ENCODE results near the gene LILRA6. TPM values are rescaled to one million over a fixed set of nuclear protein-coding genes. Genes with fewer than 3 reads are reported as not detected.
"Not testable (repeated sequence)": the region's sequence is repeated elsewhere in the genome, so short reads cannot be mapped to it uniquely, and the experiment has no call there.

Gene LILRA6
- total and polyA plus RNA-seq, 4 donors: 5.3 to 91.7 (median 16.4) TPM

DNA sequence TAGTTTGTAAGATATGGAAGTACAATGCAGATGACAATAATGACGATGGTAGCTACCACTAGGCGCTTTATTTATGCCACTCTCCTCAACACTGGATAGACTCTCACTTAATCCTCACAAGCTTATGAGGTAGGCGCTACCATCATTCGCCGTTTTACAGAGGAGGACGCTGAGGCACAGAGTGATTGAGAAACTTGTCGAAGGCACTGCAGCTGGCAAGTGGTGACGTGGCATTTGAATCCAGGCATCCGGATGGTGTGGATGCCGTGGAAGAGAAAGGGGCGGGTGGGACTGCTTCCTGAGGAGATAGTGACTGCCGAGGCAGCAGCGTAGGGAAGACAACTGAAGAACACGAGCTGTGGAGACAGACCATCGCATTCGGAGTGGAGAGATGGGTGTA is 43.2 kb downstream of the LILRA6 start:
- no peaks in the 10 kb centered on the region for H3K27me3 ChIP-seq (ENCODE audit: control insufficient read depth in 3 of 3, insufficient read depth in 3 of 3, low read length in 2 of 3)
- 89 to 90% methylated on average over 16 of the region's 16 CpGs for WGBS, 2 donors

DNA sequence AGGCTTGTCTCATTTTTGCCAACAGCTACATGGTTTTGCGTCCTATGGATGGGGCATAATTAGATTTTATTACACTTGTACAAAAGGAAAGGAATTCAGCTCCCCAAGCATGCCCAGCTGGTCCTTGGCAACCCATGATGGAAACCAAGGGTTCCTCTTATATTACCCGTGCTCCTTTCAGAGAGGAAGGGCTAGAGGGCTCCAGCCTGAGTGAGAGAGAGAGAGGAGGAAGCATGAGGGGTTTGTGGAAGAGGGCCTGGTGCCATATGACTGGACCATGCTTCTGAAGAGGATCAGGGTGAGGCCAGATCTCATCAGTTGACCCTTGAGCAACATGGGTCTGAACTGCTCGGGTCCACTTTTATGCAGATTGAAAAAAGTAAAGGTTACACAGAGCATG is 45.5 kb downstream of the LILRA6 start:
- H3K27ac ChIP-seq (ENCODE audit: low read depth in 1 of 2, low read length in 1 of 2): no peak overlapping the region
- no peaks in the 10 kb centered on the region for H3K27me3 ChIP-seq (ENCODE audit: control insufficient read depth in 3 of 3, insufficient read depth in 3 of 3, low read length in 2 of 3)
- H3K9ac ChIP-seq (ENCODE audit: insufficient read depth in 1 of 2, low read length in 2 of 2): no peak overlapping the region
- H3K9me3 ChIP-seq (ENCODE audit: control insufficient read depth in 4 of 4, insufficient read depth in 3 of 4, low read length in 3 of 4): no peaks in the 10 kb centered on the region
- DNase-seq: no peak
- peaks cover under 1 to 12% (median 9%) of the 10 kb centered on the region in 5 donors for H3K4me1 ChIP-seq (ENCODE audit: control insufficient read depth in 5 of 5, insufficient read depth in 5 of 5, low read length in 5 of 5)
- TF ChIP-seq CTCF (IDR thresholded peaks at IDR 0.05; ENCODE audit: control extremely low read depth, extremely low read depth): no peak
- no peak for ATAC-seq (ENCODE audit: insufficient read depth, low FRiP score)
- H3K36me3 ChIP-seq (ENCODE audit: control insufficient read depth in 4 of 4, insufficient read depth in 4 of 4, low read length in 4 of 4): peaks cover 0 to 21% (median 15%) of the 10 kb centered on the region in 4 donors
- H3K4me3 ChIP-seq: no peak overlapping the region
- WGBS, 2 donors: 75 to 77% methylated on average over 3 of the region's 3 CpGs

More for the DNA sequence above, 43.2 kb downstream of the LILRA6 start:
- Histone ChIP-seq H3K9me3 (ENCODE audit: control insufficient read depth in 4 of 4, insufficient read depth in 3 of 4, low read length in 3 of 4) (no peaks in the 10 kb centered on the region), H3K4me3 (no peak overlapping the region), H3K4me1 (ENCODE audit: control insufficient read depth in 5 of 5, insufficient read depth in 5 of 5, low read length in 5 of 5) (peaks cover 0 to 23% (median 18%) of the 10 kb centered on the region in 5 donors), H3K36me3 (ENCODE audit: control insufficient read depth in 4 of 4, insufficient read depth in 4 of 4, low read length in 4 of 4) (peaks cover 11 to 30% (median 21%) of the 10 kb centered on the region in 4 donors), H3K9ac (ENCODE audit: insufficient read depth in 1 of 2, low read length in 2 of 2) (no peak overlapping the region), H3K27ac (ENCODE audit: low read depth in 1 of 2, low read length in 1 of 2) (no peak overlapping the region)
- ATAC-seq (ENCODE audit: insufficient read depth, low FRiP score) (no peak), DNase-seq (no peak)
- no peak for TF ChIP-seq CTCF (IDR thresholded peaks at IDR 0.05; ENCODE audit: control extremely low read depth, extremely low read depth)

GRCh38 chr19:54196536-54196935 is 46.1 kb downstream of the LILRA6 start:
- H3K27me3 ChIP-seq (ENCODE audit: control insufficient read depth in 3 of 3, insufficient read depth in 3 of 3, low read length in 2 of 3): no peaks in the 10 kb centered on the region
- TF ChIP-seq CTCF (IDR thresholded peaks at IDR 0.05; ENCODE audit: control extremely low read depth, extremely low read depth): no peak
- peaks cover 0 to 12% (median 6%) of the 10 kb centered on the region in 5 donors for H3K4me1 ChIP-seq (ENCODE audit: control insufficient read depth in 5 of 5, insufficient read depth in 5 of 5, low read length in 5 of 5)
- WGBS, 2 donors: 95 to 98% methylated on average over 7 of the region's 7 CpGs
- no peak overlapping the region for H3K4me3 ChIP-seq
- ATAC-seq (ENCODE audit: insufficient read depth, low FRiP score): no peak
- no peaks in the 10 kb centered on the region for H3K9me3 ChIP-seq (ENCODE audit: control insufficient read depth in 4 of 4, insufficient read depth in 3 of 4, low read length in 3 of 4)
- no peak for DNase-seq
- no peak overlapping the region for H3K9ac ChIP-seq (ENCODE audit: insufficient read depth in 1 of 2, low read length in 2 of 2)
- H3K27ac ChIP-seq (ENCODE audit: low read depth in 1 of 2, low read length in 1 of 2): no peak overlapping the region
- peaks cover 0 to 15% (median 12%) of the 10 kb centered on the region in 4 donors for H3K36me3 ChIP-seq (ENCODE audit: control insufficient read depth in 4 of 4, insufficient read depth in 4 of 4, low read length in 4 of 4)

DNA sequence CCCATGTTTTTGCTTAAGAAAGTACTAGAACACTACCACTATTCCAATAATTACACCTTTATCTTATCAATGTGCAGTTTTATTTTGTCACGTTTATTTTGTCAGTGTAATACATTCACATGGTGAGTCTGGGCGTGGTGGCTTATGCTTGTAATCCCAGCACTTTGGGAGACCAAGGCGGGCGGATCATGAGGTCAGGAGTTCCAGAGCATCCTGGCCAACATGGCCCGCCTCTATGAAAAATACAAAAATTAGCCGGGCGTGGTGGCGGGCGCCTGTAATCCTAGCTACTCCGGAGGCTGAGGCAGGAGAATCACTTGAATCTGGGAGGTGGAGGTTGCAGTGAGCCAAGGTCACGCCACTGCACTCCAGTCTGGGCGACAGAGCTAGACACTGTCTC is 48.1 kb downstream of the LILRA6 start:
- not testable (repeated sequence) for H3K9me3 ChIP-seq (ENCODE audit: control insufficient read depth in 4 of 4, insufficient read depth in 3 of 4, low read length in 3 of 4); DNase-seq; H3K4me3 ChIP-seq; H3K27ac ChIP-seq (ENCODE audit: low read depth in 1 of 2, low read length in 1 of 2); H3K27me3 ChIP-seq (ENCODE audit: control insufficient read depth in 3 of 3, insufficient read depth in 3 of 3, low read length in 2 of 3); H3K9ac ChIP-seq (ENCODE audit: insufficient read depth in 1 of 2, low read length in 2 of 2); ATAC-seq (ENCODE audit: insufficient read depth, low FRiP score)
- 96 to 97% methylated on average over 12 of the region's 12 CpGs for WGBS, 2 donors
- peaks cover 0 to 11% (median 8%) of the 10 kb centered on the region in 4 donors for H3K36me3 ChIP-seq (ENCODE audit: control insufficient read depth in 4 of 4, insufficient read depth in 4 of 4, low read length in 4 of 4)
- H3K4me1 ChIP-seq (ENCODE audit: control insufficient read depth in 5 of 5, insufficient read depth in 5 of 5, low read length in 5 of 5): peaks cover 0 to 11% (median 8%) of the 10 kb centered on the region in 5 donors
